Uterus (tissue), 4 donors: ENCODE measurements around the gene PLEK2. TPM values are rescaled to one million over a fixed set of nuclear protein-coding genes. Genes with fewer than 3 reads are reported as not detected.

Experiments used
- DNase-seq, 2 donors: peaks; one replicate each; pipeline ENCODE4 v3.0.0-alpha.2; 2019 to 2020
- H3K27ac ChIP-seq, 2 donors: fragments of 200-600 bp; sonication (generic); 1 replicate in 1 of 2; 2 replicates in 1 of 2; pipeline ENCODE4 v1.5.1; 2016 to 2018
- H3K27me3 ChIP-seq, 2 donors: fragments of 200-600 bp; sonication (generic); one replicate each; pipeline ENCODE4 v1.5.1; 2018 to 2019; ENCODE audit warnings: control low read depth in 1 of 2
- H3K36me3 ChIP-seq, 2 donors: fragments of 200-600 bp; sonication (generic); one replicate each; pipeline ENCODE4 v1.5.1; 2019; ENCODE audit warnings: control low read depth in 1 of 2
- H3K4me1 ChIP-seq, 2 donors: fragments of 200-600 bp; sonication (generic); one replicate each; pipeline ENCODE4 v1.5.1; 2018 to 2019; ENCODE audit warnings: control low read depth in 1 of 2
- H3K4me3 ChIP-seq, 2 donors: fragments of 200-600 bp; sonication (generic); 1 replicate in 1 of 2; 2 replicates in 1 of 2; pipeline ENCODE4 v1.5.1; 2018 to 2019; ENCODE audit warnings: mild to moderate bottlenecking in 1 of 2
- H3K9me3 ChIP-seq, 2 donors: fragments of 200-600 bp; sonication (generic); one replicate each; pipeline ENCODE4 v1.5.1; 2019; ENCODE audit warnings: control low read depth in 1 of 2
- POLR2A ChIP-seq, 2 donors: fragments of 450-650 bp; IDR thresholded peaks; one replicate each; pipeline ENCODE4 v1.6.1; 2016; ENCODE audit warnings: antibody characterized with exemption in 2 of 2, mild to moderate bottlenecking in 1 of 2, moderate library complexity in 1 of 2
- intact Hi-C: fragments of 100-400 bp; cut with DNase I; formaldehyde crosslinking; loops from one replicate; pipeline ENCODE4 v1.15.1; 2023; ENCODE audit warnings: low total_unique reads
- total RNA-seq, 4 donors: library from RNA; depleted of rRNA in 3 of 4; stranded (reverse); fragments of >200 nt in 3 of 4; gene quantifications; one replicate each; pipeline versions ENCODE4 v1.1.0 to v1.2.4, GENCODE V29; 2014 to 2023
- TF ChIP-seq, protein P1 (sequence below), 4 experiments: fragments of 200-600 bp in 2 of 4; fragments of 450-650 bp in 2 of 4; sonication (generic) in 2 of 4; IDR thresholded peaks; one replicate each; pipeline ENCODE4 v1.5.1; 2016 to 2019; ENCODE audit warnings: antibody characterized with exemption in 4 of 4, mild to moderate bottlenecking in 2 of 4, moderate library complexity in 1 of 4
- donor health status: DM: yes; HTN: yes; CAD: no.

The PLEK2 gene
- total RNA-seq, 4 donors from 2014 or later, result 1.5 TPM; not detected in 3

DNA sequence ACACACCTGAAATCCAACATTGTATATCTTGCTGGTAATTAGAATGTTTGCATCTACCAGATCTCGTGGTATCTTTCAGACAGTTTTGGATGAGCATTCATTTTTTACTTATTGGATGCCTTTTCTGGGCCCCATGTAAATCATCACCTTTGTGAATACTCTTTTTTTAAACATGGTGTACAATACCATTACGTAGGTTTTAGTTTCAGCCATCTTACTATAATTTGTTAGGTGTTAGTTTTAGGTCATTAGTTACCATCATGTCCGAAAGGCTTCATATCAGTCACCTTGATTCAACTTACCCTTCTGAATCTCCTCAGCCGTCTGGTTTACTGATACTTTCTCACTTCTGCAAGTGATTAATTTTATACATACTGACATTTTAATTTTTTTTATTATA lies 46.5 kb downstream of the PLEK2 start:
- no peaks in the 10 kb centered on the region for H3K36me3 ChIP-seq
- no peaks in the 10 kb centered on the region for H3K27me3 ChIP-seq

DNA sequence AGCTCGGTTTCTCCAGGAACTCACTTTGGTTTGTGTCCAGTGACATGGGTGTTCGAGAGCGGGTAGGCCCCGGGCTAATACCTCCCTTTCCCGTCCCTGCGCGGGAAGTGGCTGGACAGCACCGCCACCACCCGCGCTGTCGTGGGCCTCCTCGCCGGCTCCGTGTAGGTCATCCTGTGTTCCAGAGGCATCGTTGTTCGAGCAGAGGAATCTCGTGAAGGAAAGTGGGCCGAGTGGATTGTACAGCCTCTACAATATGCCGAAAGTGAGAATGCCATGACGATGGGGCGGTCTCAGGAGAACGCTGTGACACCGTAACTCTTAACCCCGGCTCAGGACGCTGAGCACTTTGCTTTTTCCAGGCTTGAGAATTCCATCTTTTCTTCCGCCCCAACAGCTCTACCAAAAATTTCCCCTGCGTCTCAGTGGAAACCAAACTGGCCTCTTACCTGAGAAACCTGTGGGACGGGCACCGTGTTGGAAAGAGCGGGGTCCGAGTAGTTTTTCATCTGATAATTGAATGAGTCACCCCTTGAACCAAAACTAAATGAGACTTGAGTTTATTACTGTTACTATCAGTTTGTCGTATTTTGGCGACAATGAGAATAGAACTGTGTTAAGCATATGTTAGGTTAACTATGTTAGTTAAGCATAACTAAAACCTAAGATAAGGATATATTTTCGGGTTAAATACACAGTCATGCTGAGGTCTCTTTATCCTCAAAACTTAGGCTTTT lies 51.3 kb downstream of the PLEK2 start:
- intact Hi-C loops, result no loop called here
- H3K27me3 ChIP-seq, result no peaks in the 10 kb centered on the region
- H3K36me3 ChIP-seq, result no peaks in the 10 kb centered on the region
- H3K27ac ChIP-seq, result peak overlapping the region; percentile 92 to 98
- H3K4me3 ChIP-seq, result peak overlapping the region; percentile 80 to 84
- DNase-seq, result no peak
- no peak for TF ChIP-seq POLR2A (IDR thresholded peaks at IDR 0.05)
- TF ChIP-seq, protein P1, sequence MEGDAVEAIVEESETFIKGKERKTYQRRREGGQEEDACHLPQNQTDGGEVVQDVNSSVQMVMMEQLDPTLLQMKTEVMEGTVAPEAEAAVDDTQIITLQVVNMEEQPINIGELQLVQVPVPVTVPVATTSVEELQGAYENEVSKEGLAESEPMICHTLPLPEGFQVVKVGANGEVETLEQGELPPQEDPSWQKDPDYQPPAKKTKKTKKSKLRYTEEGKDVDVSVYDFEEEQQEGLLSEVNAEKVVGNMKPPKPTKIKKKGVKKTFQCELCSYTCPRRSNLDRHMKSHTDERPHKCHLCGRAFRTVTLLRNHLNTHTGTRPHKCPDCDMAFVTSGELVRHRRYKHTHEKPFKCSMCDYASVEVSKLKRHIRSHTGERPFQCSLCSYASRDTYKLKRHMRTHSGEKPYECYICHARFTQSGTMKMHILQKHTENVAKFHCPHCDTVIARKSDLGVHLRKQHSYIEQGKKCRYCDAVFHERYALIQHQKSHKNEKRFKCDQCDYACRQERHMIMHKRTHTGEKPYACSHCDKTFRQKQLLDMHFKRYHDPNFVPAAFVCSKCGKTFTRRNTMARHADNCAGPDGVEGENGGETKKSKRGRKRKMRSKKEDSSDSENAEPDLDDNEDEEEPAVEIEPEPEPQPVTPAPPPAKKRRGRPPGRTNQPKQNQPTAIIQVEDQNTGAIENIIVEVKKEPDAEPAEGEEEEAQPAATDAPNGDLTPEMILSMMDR (IDR thresholded peaks at IDR 0.05), result no peak
- no peaks in the 10 kb centered on the region for H3K9me3 ChIP-seq
- H3K4me1 ChIP-seq, result peaks cover 5 to 6% of the 10 kb centered on the region in 2 donors

More for the DNA sequence above, 46.5 kb downstream of the PLEK2 start:
- no peak for TF ChIP-seq POLR2A (IDR thresholded peaks at IDR 0.05)
- TF ChIP-seq, protein P1 (IDR thresholded peaks at IDR 0.05), result no peak
- no peak for DNase-seq
- H3K4me3 ChIP-seq, result no peak overlapping the region
- no peaks in the 10 kb centered on the region for H3K9me3 ChIP-seq
- intact Hi-C loops, result no loop called here
- peaks cover 0 to 12% of the 10 kb centered on the region in 2 donors for H3K4me1 ChIP-seq
- no peak overlapping the region for H3K27ac ChIP-seq

DNA sequence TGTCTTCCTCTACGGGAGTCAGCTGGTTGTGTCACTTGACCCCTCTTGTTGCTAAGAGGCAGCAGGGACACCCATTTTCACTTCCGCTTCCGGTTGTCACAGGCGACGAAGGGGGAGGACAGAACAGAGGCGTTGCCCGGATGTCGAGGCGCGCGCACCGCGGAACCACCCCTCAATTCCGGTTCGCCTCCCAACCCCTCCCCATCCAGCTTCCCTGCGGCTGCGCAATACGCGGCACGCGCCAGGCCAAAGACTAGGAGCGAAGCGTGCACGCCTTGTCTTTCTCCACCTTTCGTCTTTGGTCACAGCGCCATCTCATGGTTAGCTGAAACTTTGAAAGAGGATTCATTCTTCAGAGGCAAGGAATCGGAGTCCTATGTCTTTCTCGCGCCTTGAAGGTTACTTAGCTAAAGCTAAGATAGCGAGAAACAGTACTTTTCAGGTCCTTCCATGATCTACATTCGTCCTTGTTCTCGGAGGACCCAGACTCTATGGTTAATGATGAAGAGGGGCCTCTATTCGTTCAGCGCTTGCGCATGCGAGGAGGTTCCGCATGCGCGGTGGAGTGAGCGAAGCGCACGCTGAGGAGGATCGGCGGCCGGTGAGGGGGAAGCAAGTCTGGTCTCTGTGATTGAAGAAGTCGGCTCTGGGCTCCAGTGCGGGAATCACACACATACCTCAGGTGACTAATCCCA lies 52.0 kb downstream of the PLEK2 start, which contains the start of the genes ATP6V1D and EIF2S1:
Gene ATP6V1D, minus strand, starts transcription at position 30 of the 695 bp plus-strand sequence. CDS start 106 bp downstream, outside the sequence.
Gene EIF2S1, plus strand, starts transcription at position 554 of the 695 bp plus-strand sequence. CDS start 4,440 bp downstream, outside the sequence.
- TF ChIP-seq, protein P1 (IDR thresholded peaks at IDR 0.05), result peak; percentile 97 to 100 (median 98)
- peak in 1 of 2 donors; percentile 58 for TF ChIP-seq POLR2A (IDR thresholded peaks at IDR 0.05)
- H3K9me3 ChIP-seq, result no peaks in the 10 kb centered on the region
- peak; percentile 99 for DNase-seq
- no peaks in the 10 kb centered on the region for H3K27me3 ChIP-seq
- H3K27ac ChIP-seq, result peak within 1 kb of the TSS; percentile 92 to 98
- H3K36me3 ChIP-seq, result no peaks in the 10 kb centered on the region
- intact Hi-C loops, result no loop called here
- peaks cover 5 to 6% of the 10 kb centered on the region in 2 donors for H3K4me1 ChIP-seq
- peak within 1 kb of the TSS; percentile 80 to 84 for H3K4me3 ChIP-seq

DNA sequence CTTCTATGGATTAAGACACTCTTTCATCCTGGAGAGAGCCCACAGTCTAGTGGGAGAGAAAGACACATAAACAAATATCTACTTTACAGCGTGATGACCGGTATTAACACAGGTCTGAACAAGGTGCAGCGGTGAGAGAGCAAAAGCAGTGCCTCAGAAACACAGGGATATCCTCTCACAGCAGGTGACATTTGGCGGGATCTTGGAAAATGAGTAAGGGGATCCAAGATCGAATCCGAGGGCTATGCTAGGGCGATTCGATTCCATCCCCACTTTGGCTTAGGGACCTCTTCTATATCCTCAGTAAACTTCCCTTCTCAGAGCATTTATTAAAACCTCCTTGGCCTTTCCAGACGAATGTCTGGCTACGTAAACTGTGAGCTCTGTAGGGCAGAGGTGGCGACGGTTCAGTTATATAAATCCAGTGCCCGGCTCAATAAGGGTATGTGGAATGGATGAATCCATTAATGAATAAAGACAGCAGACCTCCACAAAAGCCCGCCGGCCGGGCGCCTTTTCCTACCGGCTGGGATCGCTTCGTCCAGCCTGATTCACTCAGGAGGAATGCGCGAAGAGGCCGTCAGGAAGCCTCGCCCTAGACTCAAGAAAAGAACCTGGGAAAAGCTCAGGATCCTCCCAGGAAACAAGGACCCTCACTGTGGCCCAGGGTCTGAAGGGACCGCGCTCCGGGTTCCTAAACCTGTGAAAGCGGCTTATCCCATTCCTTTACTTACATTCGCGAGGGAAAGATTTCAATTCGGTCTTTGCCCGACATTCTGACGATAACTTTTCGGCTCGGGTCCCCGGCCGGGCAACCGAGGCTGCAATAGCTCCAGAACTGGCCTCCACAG lies 52.8 kb downstream of the PLEK2 start:
- no peak for DNase-seq
- H3K9me3 ChIP-seq, result no peaks in the 10 kb centered on the region
- H3K4me1 ChIP-seq, result peaks cover 5 to 6% of the 10 kb centered on the region in 2 donors
- H3K4me3 ChIP-seq, result peak overlapping the region; percentile 73 to 80
- H3K27ac ChIP-seq, result peak overlapping the region; percentile 92 to 98
- peak; percentile 18 to 51 for TF ChIP-seq POLR2A (IDR thresholded peaks at IDR 0.05)
- TF ChIP-seq, protein P1 (IDR thresholded peaks at IDR 0.05), result no peak
- intact Hi-C loops, result no loop called here
- no peaks in the 10 kb centered on the region for H3K36me3 ChIP-seq
- no peaks in the 10 kb centered on the region for H3K27me3 ChIP-seq
